Mucosa of descending colon (tissue), 3 donors: ENCODE data around the gene ARF5. TPM values are rescaled to one million over a fixed set of nuclear protein-coding genes. Genes with fewer than 3 reads are reported as not detected.

Experiments
- ATAC-seq: fragments of 200-7000 bp; cut with Tn5 transposase; one replicate; pipeline ENCODE4 v1.9.1; 2020; ENCODE audit warnings: mild to moderate bottlenecking, moderate library complexity
- DNase-seq, 3 donors: peaks; one replicate each; pipeline ENCODE4 v3.0.0-alpha.2; 2020
- H3K36me3 ChIP-seq: fragments of 200-600 bp; one replicate; pipeline ENCODE4 v1.8.0; 2021; ENCODE audit warnings: low read depth, mild to moderate bottlenecking
- H3K4me1 ChIP-seq: fragments of 200-600 bp; one replicate; pipeline ENCODE4 v1.8.0; 2021; ENCODE audit warnings: low read depth, mild to moderate bottlenecking
- H3K4me3 ChIP-seq: fragments of 200-600 bp; one replicate; pipeline ENCODE4 v1.8.0; 2021; ENCODE audit warnings: mild to moderate bottlenecking
- H3K9me3 ChIP-seq: fragments of 200-600 bp; one replicate; pipeline ENCODE4 v1.8.0; 2021; ENCODE audit warnings: mild to moderate bottlenecking
- intact Hi-C, 2 donors: fragments of 100-400 bp; cut with DNase I in 1 of 2; cut with micrococcal nuclease in 1 of 2; formaldehyde crosslinking; loops; one replicate each; pipeline versions ENCODE4 v1.11.0 to v1.11.1; 2022; cut with DNase I, micrococcal nuclease
- total RNA-seq, 3 donors: library from RNA; stranded (reverse); fragmentation: NEBNext Ultra II Directional in 2 of 3; extraction: Animal tissue kit (Norgen Biotek cat#: 25700) in 2 of 3; gene quantifications; one replicate each; pipeline versions ENCODE4 v1.2.1 to v1.2.4, GENCODE V29; 2021 to 2023
- TF ChIP-seq, protein P1 (sequence below): fragments of 200-600 bp; IDR thresholded peaks from one replicate; pipeline ENCODE4 v1.8.0; 2022; ENCODE audit warnings: antibody characterized with exemption, mild to moderate bottlenecking
- donor health status: DM: no; HTN: no; CAD: no; lungs with moderate emphysema.
- donor health status: DM: no; HTN: no; CAD: no.
- donor health status: DM: no; HTN: yes; CAD: no.

Gene ARF5
- total RNA-seq, 3 donors from 2014 or later = 94.3 to 160 (median 141) TPM

DNA sequence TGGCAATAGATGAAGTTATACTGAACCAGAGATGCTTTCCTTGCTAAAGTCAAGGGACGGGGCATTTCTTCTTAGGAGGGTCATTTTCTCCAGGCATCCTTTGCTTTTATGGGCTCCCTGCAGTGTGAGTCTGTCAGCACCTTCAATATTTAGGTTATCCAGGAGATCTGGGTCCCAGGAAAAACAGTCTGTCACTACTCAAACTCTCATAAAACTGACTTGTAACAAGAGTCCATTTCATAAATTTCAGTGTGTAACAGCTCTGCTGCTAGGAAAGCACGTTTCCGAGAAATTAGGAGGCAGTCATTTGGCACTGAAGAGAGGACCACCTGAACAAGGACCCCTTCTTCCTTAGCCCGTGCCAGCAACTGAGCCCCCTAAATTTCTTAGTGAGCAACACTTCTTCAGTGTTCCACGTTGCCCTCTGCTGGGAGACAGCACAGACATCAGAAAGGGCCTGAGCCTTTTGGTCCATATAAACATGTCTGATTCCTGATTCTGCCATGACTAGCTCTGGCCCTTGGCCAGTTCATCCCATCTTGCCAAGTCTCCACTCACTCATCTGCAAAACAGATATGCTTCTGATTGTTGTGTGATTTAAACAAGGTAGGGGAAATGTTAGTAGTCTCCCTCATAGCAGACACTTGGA, 10.1 kb upstream of the ARF5 start:
- ATAC-seq = no peak
- no peak for DNase-seq
- Histone ChIP-seq H3K4me3 (no peak overlapping the region), H3K9me3 (no peaks in the 10 kb centered on the region), H3K36me3 (no peaks in the 10 kb centered on the region), H3K4me1 (peaks cover 7% of the 10 kb centered on the region)
- intact Hi-C loops = no loop called here
- TF ChIP-seq, protein P1, sequence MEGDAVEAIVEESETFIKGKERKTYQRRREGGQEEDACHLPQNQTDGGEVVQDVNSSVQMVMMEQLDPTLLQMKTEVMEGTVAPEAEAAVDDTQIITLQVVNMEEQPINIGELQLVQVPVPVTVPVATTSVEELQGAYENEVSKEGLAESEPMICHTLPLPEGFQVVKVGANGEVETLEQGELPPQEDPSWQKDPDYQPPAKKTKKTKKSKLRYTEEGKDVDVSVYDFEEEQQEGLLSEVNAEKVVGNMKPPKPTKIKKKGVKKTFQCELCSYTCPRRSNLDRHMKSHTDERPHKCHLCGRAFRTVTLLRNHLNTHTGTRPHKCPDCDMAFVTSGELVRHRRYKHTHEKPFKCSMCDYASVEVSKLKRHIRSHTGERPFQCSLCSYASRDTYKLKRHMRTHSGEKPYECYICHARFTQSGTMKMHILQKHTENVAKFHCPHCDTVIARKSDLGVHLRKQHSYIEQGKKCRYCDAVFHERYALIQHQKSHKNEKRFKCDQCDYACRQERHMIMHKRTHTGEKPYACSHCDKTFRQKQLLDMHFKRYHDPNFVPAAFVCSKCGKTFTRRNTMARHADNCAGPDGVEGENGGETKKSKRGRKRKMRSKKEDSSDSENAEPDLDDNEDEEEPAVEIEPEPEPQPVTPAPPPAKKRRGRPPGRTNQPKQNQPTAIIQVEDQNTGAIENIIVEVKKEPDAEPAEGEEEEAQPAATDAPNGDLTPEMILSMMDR = no peak

DNA sequence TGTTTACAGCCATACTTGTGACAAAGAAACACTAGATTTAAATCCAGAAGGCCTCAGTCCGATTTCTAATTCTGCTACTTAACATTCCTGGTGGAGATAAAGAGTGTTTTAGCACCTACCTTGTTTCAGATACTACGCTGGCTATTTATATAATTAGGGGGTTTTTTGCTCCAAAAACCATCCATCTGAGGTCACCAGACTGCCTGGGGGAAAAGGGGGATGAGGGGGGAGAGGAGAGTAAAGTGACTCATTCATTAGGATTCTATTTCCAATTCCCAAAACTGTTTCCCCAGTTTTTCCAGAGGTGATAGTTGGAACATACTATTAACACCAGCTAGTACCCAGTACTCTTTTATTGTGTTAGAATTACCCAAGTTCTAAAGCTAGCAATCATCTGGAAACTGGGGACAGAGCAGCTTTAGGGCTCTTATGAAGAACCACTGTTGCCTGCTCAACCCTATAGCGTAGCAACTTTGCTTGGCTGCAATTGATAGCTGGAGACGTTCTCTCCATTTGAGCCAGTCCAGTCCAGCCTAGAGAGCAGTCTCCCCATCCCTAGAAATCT, 9.4 kb upstream of the ARF5 start:
- intact Hi-C loops = no loop called here
- no peak for ATAC-seq

DNA sequence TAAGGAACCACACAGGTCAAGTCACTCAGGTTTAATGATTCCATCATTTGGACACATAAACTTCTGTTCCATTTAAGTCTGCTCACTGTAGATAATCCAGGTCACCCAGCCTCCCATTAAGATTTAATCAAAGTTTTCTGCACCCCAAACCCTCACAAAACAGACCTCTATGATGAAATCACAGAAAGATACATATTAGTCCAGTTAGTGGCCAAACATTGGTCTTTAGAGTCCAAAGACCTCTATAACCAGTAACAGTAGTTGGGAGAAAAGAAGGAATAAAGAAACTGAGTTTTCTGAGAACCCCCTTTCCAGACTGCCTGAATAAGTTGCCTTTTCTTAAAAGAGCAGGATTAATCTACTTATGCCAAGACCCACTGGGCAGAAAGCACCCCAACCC, 7.6 kb upstream of the ARF5 start:
- Histone ChIP-seq H3K36me3 (no peaks in the 10 kb centered on the region), H3K9me3 (no peaks in the 10 kb centered on the region), H3K4me1 (peaks cover 21% of the 10 kb centered on the region), H3K4me3 (no peak overlapping the region)
- ATAC-seq (no peak), DNase-seq (no peak)
- intact Hi-C loops = no loop called here
- TF ChIP-seq, protein P1 = no peak

More for the DNA sequence above, 9.4 kb upstream of the ARF5 start:
- no peaks in the 10 kb centered on the region for H3K9me3 ChIP-seq
- TF ChIP-seq, protein P1 = no peak
- no peak for DNase-seq
- H3K4me3 ChIP-seq = no peak overlapping the region
- no peaks in the 10 kb centered on the region for H3K36me3 ChIP-seq
- peaks cover 11% of the 10 kb centered on the region for H3K4me1 ChIP-seq

DNA sequence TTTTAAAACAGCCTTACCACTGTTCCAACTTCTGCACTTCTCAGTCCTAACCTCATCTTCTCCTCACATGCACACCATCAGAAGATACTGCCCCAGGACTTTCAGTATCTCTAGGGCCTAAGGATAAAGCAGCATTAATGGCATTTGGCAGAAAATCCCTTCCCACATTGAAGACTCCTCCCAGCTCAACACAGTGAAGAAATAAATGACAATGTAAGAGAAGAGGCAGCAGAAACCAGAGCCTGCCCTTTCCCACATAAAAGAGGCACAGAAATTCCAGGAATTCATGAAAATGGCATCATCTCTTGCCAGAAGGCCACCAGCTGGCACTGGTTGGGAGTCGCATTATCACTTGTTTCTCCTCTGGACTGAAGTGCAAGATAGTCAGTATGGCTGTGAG, 6.5 kb upstream of the ARF5 start:
- DNase-seq (no peak), ATAC-seq (no peak)
- Histone ChIP-seq H3K9me3 (no peaks in the 10 kb centered on the region), H3K36me3 (no peaks in the 10 kb centered on the region), H3K4me3 (no peak overlapping the region), H3K4me1 (peaks cover 21% of the 10 kb centered on the region)
- intact Hi-C loops = no loop called here
- TF ChIP-seq, protein P1 = no peak

DNA sequence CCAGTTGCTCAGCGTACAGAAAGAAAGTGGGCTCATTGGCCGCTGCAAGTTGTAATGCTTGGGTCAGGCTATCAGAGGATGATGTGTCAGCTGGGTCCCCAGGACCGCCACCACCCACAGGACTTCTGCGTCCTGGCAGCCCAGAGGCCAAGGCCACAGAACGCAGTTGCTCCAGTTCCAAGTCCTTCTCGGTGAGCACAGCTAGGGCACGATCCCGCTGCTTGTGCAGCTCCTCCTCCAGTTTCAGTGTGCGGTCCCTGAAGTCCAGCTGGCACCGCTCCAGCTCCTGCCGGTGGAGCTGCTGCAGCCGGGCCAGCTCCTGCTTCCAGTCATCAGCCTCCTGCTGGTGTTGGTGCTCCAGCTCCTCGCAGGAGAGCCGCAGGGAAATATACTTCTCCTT, 5.8 kb upstream of the ARF5 start:
- Histone ChIP-seq H3K9me3 (no peaks in the 10 kb centered on the region), H3K4me1 (peaks cover 21% of the 10 kb centered on the region), H3K4me3 (no peak overlapping the region), H3K36me3 (no peaks in the 10 kb centered on the region)
- ATAC-seq (no peak), DNase-seq (peak in 1 of 3 donors; percentile 49)
- intact Hi-C loops = no loop called here
- TF ChIP-seq, protein P1 = no peak
